ENCODE measurements around the gene CMBL. TPM values are rescaled to one million over a fixed set of nuclear protein-coding genes. Genes with fewer than 3 reads are reported as not detected.

CMBL gene
- polyA plus RNA-seq, 1 experiment: 23.8 TPM

- ChIA-PET CTCF (interaction anchor here (1.1 kb wide), 2 partner anchors 9 to 10 kb away, joined by 3 read pairs; no protein-coding TSS in a partner anchor), POLR2A (no interaction called here)
- H3K4me3 ChIP-seq (ENCODE audit: low read depth, low read length): no peak overlapping the region
- H3K27me3 ChIP-seq (ENCODE audit: control insufficient read depth, insufficient read depth, low read length): 0 out of 2 replicates have a peak, but pooled peaks cover 1% of the 10 kb centered on the region
- H3K36me3 ChIP-seq (ENCODE audit: control insufficient read depth, insufficient read depth, low read length): no peaks in the 10 kb centered on the region
- no peak for DNase-seq (ENCODE audit: low read depth)
- TF ChIP-seq CTCF (IDR thresholded peaks at IDR 0.05; ENCODE audit: insufficient read depth, low read depth, low read length): no peak
Measured at GRCh38 chr5:10319202-10319851, 11.6 kb upstream of the CMBL start.

GRCh38 chr5:10317825-10318682 lies 10.4 kb upstream of the CMBL start:
- no peak for DNase-seq (ENCODE audit: low read depth)
- 0 out of 2 replicates have a peak, but pooled peaks cover 1% of the 10 kb centered on the region for H3K27me3 ChIP-seq (ENCODE audit: control insufficient read depth, insufficient read depth, low read length)
- ChIA-PET POLR2A (no interaction called here), CTCF (interaction anchor here (1.1 kb wide), 2 partner anchors 12 to 39 kb away, joined by 3 read pairs; no protein-coding TSS in a partner anchor)
- no peaks in the 10 kb centered on the region for H3K36me3 ChIP-seq (ENCODE audit: control insufficient read depth, insufficient read depth, low read length)
- TF ChIP-seq CTCF (IDR thresholded peaks at IDR 0.05; ENCODE audit: insufficient read depth, low read depth, low read length): no peak
- H3K4me3 ChIP-seq (ENCODE audit: low read depth, low read length): no peak overlapping the region

GRCh38 chr5:10315824-10316509 lies 8.3 kb upstream of the CMBL start:
- no peak for TF ChIP-seq CTCF (IDR thresholded peaks at IDR 0.05; ENCODE audit: insufficient read depth, low read depth, low read length)
- ChIA-PET POLR2A (no interaction called here), CTCF (interaction anchor here (1.2 to 2.1 kb wide), 3 partner anchors 11 to 32 kb away, joined by 3 to 4 read pairs (median 4); no protein-coding TSS in a partner anchor)
- H3K27me3 ChIP-seq (ENCODE audit: control insufficient read depth, insufficient read depth, low read length): 0 out of 2 replicates have a peak, but pooled peaks cover 1% of the 10 kb centered on the region
- no peaks in the 10 kb centered on the region for H3K36me3 ChIP-seq (ENCODE audit: control insufficient read depth, insufficient read depth, low read length)
- no peak overlapping the region for H3K4me3 ChIP-seq (ENCODE audit: low read depth, low read length)
- DNase-seq (ENCODE audit: low read depth): no peak

- no peak for DNase-seq (ENCODE audit: low read depth)
- Histone ChIP-seq H3K36me3 (ENCODE audit: control insufficient read depth, insufficient read depth, low read length) (no peaks in the 10 kb centered on the region), H3K4me3 (ENCODE audit: low read depth, low read length) (no peak overlapping the region), H3K27me3 (ENCODE audit: control insufficient read depth, insufficient read depth, low read length) (no peaks in the 10 kb centered on the region)
- CTCF ChIA-PET: interaction anchor here (1.2 to 2.1 kb wide), 3 partner anchors 11 to 31 kb away, joined by 3 to 4 read pairs (median 4); no protein-coding TSS in a partner anchor
- no peak for TF ChIP-seq CTCF (IDR thresholded peaks at IDR 0.05; ENCODE audit: insufficient read depth, low read depth, low read length)
- POLR2A ChIA-PET: no interaction called here
Measured at GRCh38 chr5:10315201-10315600, 7.5 kb upstream of the CMBL start.
